Osteoblast (primary cell): Measurements from ENCODE around the gene TEX38. TPM values are rescaled to one million over a fixed set of nuclear protein-coding genes. Genes with fewer than 3 reads are reported as not detected.

Experiments used
- DNase-seq: peaks from one replicate; pipeline ENCODE4 v3.0.0; 2011; ENCODE audit warnings: low spot score, mixed read lengths; ENCODE audit not compliant: insufficient read length; ENCODE audit errors: missing footprints
- H2AFZ ChIP-seq: 2 replicates; pipeline ENCODE4 v1.6.0; 2011; ENCODE audit warnings: mild to moderate bottlenecking, low read length
- H3K27ac ChIP-seq: 2 replicates; pipeline ENCODE4 v1.5.1; 2011; ENCODE audit warnings: mild to moderate bottlenecking, low read depth, low read length, moderate library complexity
- H3K27me3 ChIP-seq: 2 replicates; pipeline ENCODE4 v1.6.0; 2012; ENCODE audit warnings: mild to moderate bottlenecking, control low read depth, inconsistent platforms, low read length, moderate library complexity; ENCODE audit not compliant: insufficient read depth
- H3K36me3 ChIP-seq: 2 replicates; pipeline ENCODE4 v1.5.1; 2011; ENCODE audit warnings: mild to moderate bottlenecking, low read length, control low read depth, moderate library complexity; ENCODE audit not compliant: insufficient read depth
- H3K4me1 ChIP-seq: 2 replicates; pipeline ENCODE4 v1.5.1; 2011; ENCODE audit warnings: mild to moderate bottlenecking, low read length, control low read depth, moderate library complexity; ENCODE audit not compliant: insufficient read depth
- H3K4me2 ChIP-seq: 2 replicates; pipeline ENCODE4 v1.6.0; 2011; ENCODE audit warnings: mild to moderate bottlenecking, low read length; ENCODE audit not compliant: insufficient read depth
- H3K4me3 ChIP-seq: fragments of 200-600 bp; sonication (generic); 3 replicates; pipeline ENCODE4 v1.5.1; 2012; ENCODE audit warnings: mild to moderate bottlenecking, low read length, inconsistent platforms; ENCODE audit not compliant: insufficient read depth
- H3K79me2 ChIP-seq: 2 replicates; pipeline ENCODE4 v1.6.0; 2012; ENCODE audit warnings: mild to moderate bottlenecking, low read length, control low read depth, inconsistent platforms; ENCODE audit not compliant: insufficient read depth
- H3K9me3 ChIP-seq: 2 replicates; pipeline ENCODE4 v1.5.1; 2011; ENCODE audit warnings: low read depth, low read length, control low read depth
- H4K20me1 ChIP-seq: 2 replicates; pipeline ENCODE4 v1.6.0; 2012; ENCODE audit warnings: mild to moderate bottlenecking, low read length, control low read depth; ENCODE audit not compliant: insufficient read depth
- CTCF ChIP-seq: IDR thresholded peaks from 2 replicates; pipeline ENCODE4 v1.5.1; 2011; ENCODE audit warnings: mild to moderate bottlenecking, low read depth, low read length, moderate library complexity; ENCODE audit errors: extremely low read depth
- total RNA-seq: library from RNA; depleted of rRNA; stranded (reverse); fragments of >200 nt; gene quantifications from 2 replicates; pipeline ENCODE4 v1.2.3, GENCODE V29; 2012

TEX38 gene
- total RNA-seq, 1 donor: not detected

- no peak overlapping the region for H3K27ac ChIP-seq
- no peaks in the 10 kb centered on the region for H4K20me1 ChIP-seq
- H3K79me2 ChIP-seq: no peaks in the 10 kb centered on the region
- no peak overlapping the region for H3K4me3 ChIP-seq
- TF ChIP-seq CTCF: no peak
- peaks cover 45% of the 10 kb centered on the region for H3K36me3 ChIP-seq
- no peaks in the 10 kb centered on the region for H3K4me1 ChIP-seq
- H2AFZ ChIP-seq: no peak overlapping the region
- DNase-seq: no peak
- no peaks in the 10 kb centered on the region for H3K9me3 ChIP-seq
- no peak overlapping the region for H3K4me2 ChIP-seq
- H3K27me3 ChIP-seq: no peaks in the 10 kb centered on the region
Measured at GRCh38 chr1:46675549-46676314, 4.1 kb downstream of the TEX38 start.

GRCh38 chr1:46676531-46676930 is 4.9 kb downstream of the TEX38 start:
- Histone ChIP-seq H4K20me1 (no peaks in the 10 kb centered on the region), H3K9me3 (no peaks in the 10 kb centered on the region), H3K4me1 (no peaks in the 10 kb centered on the region), H3K36me3 (peaks cover 53% of the 10 kb centered on the region), H3K27ac (no peak overlapping the region), H3K4me2 (no peak overlapping the region), H3K4me3 (no peak overlapping the region), H3K79me2 (no peaks in the 10 kb centered on the region), H2AFZ (no peak overlapping the region), H3K27me3 (no peaks in the 10 kb centered on the region)
- DNase-seq: no peak
- no peak for TF ChIP-seq CTCF

- Histone ChIP-seq H3K27me3 (no peaks in the 10 kb centered on the region), H3K36me3 (peaks cover 60% of the 10 kb centered on the region)
- no peak for DNase-seq
Measured at GRCh38 chr1:46677339-46677738, 5.7 kb downstream of the TEX38 start.

More at GRCh38 chr1:46677339-46677738, 5.7 kb downstream of the TEX38 start:
- Histone ChIP-seq H3K4me1 (no peaks in the 10 kb centered on the region), H3K27ac (no peak overlapping the region), H3K9me3 (no peaks in the 10 kb centered on the region), H4K20me1 (no peaks in the 10 kb centered on the region), H3K4me3 (no peak overlapping the region), H3K79me2 (no peaks in the 10 kb centered on the region), H2AFZ (no peak overlapping the region), H3K4me2 (no peak overlapping the region)
- TF ChIP-seq CTCF: no peak
